GM13976 (cell line): ENCODE data around the gene XYLB.

Experiments used
- DNase-seq: peaks from one replicate; pipeline ENCODE4 v3.0.0; 2012; ENCODE audit warnings: low spot score
- in situ Hi-C: fragments of 300-500 bp; cut with MboI; formaldehyde crosslinking; loops from one replicate; pipeline ENCODE4 v1.12.0; 2022; ENCODE audit warnings: low sequenced_read_pairs, mixed read lengths, inconsistent platforms; ENCODE audit not compliant: unreplicated experiment
- TF ChIP-seq, protein P1 (sequence below): IDR thresholded peaks from 2 replicates; pipeline ENCODE4 v1.5.1; 2012; ENCODE audit warnings: borderline replicate concordance, mild to moderate bottlenecking; ENCODE audit not compliant: insufficient read depth; ENCODE audit errors: extremely low read depth, missing control alignments, control extremely low read depth

The XYLB gene

DNA sequence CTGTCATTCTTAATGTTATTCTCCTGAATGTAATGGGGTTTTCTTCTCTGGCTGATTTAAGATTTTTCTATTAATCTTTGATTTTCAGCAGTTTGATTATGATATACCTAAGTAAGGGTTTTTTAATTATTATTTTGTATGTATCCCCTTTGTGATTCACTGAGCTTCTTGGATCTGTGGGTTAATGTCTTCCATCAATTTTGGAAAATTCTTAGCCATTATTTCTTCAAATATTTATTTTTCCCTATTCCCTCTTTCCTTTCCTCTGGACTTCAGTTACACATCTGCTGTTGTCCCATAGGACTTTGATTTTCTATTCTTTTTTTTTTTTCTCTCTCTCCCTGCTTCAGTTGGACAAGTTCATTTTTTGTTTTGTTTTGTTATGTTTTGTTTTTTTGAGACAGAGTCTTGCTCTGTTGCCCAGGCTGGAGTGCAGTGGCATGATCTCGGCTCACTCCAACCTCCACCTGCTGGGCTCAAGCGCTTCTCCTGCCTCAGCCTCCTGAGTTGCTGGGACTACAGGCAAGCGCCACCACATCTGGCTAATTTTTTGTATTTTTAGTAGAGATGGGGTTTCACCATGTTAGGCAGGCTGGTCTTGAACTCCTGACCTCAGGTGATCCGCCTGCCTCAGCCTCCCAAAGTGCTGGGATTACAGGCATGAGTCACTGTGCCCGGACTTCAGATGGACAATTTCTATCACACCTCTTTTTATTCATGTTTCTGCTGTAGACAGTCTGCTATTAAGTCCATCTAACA lies 40.6 kb downstream of the XYLB start:
- TF ChIP-seq, protein P1, sequence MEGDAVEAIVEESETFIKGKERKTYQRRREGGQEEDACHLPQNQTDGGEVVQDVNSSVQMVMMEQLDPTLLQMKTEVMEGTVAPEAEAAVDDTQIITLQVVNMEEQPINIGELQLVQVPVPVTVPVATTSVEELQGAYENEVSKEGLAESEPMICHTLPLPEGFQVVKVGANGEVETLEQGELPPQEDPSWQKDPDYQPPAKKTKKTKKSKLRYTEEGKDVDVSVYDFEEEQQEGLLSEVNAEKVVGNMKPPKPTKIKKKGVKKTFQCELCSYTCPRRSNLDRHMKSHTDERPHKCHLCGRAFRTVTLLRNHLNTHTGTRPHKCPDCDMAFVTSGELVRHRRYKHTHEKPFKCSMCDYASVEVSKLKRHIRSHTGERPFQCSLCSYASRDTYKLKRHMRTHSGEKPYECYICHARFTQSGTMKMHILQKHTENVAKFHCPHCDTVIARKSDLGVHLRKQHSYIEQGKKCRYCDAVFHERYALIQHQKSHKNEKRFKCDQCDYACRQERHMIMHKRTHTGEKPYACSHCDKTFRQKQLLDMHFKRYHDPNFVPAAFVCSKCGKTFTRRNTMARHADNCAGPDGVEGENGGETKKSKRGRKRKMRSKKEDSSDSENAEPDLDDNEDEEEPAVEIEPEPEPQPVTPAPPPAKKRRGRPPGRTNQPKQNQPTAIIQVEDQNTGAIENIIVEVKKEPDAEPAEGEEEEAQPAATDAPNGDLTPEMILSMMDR: no peak
- in situ Hi-C loops: no loop called here
- DNase-seq: no peak

DNA sequence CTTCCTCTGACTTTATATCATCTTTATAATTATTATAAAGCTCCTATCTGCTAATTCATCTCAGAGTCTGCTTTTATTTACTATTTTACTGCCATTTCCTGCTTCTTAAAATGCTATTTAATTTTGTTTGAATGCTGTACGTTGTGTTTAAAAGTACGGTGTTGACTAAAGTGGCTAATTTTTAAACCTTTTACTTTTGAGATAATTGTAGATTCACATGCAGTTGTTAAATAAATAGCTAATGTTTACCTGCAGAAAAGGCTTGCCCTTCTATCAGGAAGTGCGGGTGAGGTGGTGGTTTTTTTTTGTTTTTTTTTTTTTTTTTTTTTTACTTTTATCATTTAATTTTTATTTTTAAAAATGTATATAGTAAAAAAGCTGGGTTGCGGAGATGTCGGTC lies 41.3 kb downstream of the XYLB start:
- TF ChIP-seq, protein P1: no peak
- in situ Hi-C loops: no loop called here
- no peak for DNase-seq

DNA sequence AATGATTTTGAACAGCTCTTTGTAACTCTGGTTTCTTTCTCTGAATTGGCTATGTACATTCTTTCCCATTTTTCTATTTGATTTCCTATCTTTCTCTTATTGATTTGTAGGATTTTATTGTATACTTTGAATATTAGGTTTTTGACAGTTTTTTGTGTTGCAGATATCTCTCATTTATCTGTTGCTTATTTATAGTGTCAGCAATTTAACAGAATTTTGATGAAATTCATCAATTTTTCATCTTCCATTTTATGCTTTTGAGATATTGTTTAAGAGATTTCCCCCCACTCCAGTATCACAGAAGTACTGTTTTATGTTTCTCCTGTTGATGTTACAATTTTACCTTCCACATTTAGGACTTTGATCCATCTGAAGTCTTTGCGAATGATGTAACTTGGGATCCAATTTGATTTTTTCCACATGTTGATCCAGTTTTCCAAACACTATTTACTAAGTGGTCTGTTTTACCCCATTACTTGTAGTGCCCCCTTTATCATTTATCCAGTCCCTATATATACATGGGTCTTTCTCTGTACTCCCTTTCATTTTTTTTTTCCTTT lies 46.1 kb downstream of the XYLB start:
- DNase-seq: no peak
- in situ Hi-C loops: no loop called here
- TF ChIP-seq, protein P1: no peak

DNA sequence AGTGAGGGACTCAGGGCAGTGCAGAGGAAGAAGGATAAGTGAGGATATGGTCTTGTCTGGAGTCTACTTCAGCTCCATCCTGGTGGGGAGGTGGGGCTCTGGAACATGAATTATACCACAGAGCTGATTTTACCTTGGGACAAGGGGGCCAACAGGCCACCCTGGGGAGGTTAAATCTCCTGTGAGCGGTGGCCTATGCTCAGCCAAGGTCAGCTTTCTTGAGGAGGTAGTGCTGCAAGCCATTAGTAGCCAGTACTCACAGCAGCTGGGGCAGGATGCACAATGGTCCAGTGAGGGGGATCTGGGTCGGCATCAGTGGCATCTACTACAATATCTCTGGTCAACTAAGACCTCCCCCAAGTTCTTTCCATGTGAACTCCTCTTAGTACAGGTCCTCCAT lies 49.7 kb downstream of the XYLB start:
- no peak for DNase-seq
- TF ChIP-seq, protein P1: no peak
- in situ Hi-C loops: no loop called here

DNA sequence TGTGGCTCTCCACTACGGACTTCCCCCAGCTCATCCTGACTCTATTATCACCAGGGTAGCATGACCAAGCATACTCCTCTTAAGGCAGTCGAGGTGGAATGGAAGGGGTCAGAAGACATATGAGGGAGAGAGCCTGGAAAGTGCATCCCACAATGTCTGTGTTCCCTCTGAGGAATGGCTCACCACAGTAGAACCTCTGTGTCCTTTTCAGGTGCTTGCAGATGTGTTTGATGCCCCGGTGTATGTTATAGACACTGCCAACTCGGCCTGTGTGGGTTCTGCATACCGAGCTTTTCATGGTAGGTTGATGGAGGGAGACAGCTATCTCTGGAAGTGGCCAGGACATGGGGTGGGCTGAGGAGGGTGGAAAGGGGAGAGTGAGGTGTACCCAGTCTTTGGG lies 50.3 kb downstream of the XYLB start:
- no peak for DNase-seq
- in situ Hi-C loops: no loop called here
- TF ChIP-seq, protein P1: no peak

DNA sequence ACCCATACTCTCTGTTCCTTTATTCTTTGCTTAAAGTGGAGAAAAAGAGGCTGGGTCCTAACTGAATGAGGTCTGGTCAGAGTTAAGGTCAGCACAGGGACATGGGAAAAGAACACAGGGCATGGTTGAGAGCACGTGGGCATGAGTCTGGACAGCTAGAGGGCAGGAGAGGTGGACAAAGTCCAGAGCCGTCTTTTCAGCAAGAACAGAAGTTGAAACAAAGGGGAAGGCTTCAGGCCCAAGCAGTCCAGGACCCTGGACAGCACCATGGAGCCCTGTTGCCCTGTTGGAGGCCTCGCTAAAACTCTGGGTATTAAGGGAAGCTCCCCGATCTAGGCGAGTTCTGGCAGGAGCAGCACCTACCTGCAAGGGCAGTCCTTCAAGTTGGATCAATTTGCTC lies 50.7 kb downstream of the XYLB start:
- TF ChIP-seq, protein P1: no peak
- DNase-seq: no peak
- in situ Hi-C loops: no loop called here
